Upper lobe of left lung (tissue), 4 donors: ENCODE measurements around the gene PADI6.

Source experiments
- POLR2A ChIP-seq, 4 donors: fragments of 450-650 bp; IDR thresholded peaks; one replicate each; pipeline ENCODE4 v1.5.1; 2016 to 2017; ENCODE audit warnings: antibody characterized with exemption in 4 of 4, mild to moderate bottlenecking in 2 of 4
- POLR2AphosphoS5 ChIP-seq, 2 donors: sonication (generic); formaldehyde crosslinking; IDR thresholded peaks; one replicate each; pipeline ENCODE4 v1.5.1; 2017; ENCODE audit warnings: antibody characterized with exemption in 2 of 2
- TF ChIP-seq, protein P1 (sequence below), 6 experiments: fragments of 450-650 bp in 4 of 6; fragments of 200-600 bp in 2 of 6; sonication (generic) in 2 of 6; IDR thresholded peaks; one replicate each; pipeline ENCODE4 v1.5.1; 2016 to 2019; ENCODE audit warnings: antibody characterized with exemption in 6 of 6

DNA sequence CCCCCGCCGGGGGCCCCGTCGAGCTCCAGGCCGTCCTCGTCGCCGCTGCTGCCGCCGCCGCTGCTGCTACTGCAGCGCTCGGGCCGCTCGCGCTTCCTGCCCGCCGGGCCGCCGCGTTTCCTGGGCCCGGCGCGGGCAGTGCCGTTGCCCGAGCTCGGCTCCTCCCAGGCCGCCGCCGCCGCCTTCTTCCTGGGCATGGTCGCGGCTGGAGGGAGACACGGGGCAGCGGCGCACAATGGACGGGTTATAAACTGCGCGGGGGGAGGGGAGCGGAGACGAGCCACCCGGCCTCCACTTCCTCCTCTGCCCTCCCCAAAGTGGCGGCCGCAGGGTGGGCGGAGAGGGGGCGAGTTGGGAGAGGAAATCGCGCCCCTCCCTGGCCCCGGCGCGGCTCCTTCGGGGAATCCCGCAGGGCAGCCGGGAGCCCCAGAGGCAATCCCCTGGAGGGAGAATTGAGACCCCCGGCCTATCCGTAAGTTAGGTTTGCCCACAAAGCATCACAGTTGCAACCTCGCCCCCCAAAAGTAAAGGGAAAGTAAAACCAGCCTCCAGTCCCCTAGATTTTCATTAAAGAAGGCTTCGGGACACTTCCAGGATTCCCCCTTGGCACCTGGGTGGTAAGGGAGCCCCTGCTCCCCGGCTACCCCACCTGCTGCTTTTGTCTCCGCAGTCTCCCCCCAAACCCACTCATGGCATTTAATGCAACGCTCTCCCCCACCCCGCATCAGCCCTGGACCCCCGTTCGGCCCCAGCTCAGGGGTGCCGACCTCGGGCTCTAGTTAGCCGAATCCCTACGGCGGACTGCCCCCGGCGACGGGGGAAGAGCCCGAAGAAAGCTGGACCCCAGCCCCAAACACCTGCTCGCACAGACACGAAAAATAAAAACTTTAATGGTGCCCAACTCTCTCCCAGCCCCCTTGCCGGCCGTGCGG is 66.6 kb downstream of the PADI6 start:
- TF ChIP-seq, protein P1, sequence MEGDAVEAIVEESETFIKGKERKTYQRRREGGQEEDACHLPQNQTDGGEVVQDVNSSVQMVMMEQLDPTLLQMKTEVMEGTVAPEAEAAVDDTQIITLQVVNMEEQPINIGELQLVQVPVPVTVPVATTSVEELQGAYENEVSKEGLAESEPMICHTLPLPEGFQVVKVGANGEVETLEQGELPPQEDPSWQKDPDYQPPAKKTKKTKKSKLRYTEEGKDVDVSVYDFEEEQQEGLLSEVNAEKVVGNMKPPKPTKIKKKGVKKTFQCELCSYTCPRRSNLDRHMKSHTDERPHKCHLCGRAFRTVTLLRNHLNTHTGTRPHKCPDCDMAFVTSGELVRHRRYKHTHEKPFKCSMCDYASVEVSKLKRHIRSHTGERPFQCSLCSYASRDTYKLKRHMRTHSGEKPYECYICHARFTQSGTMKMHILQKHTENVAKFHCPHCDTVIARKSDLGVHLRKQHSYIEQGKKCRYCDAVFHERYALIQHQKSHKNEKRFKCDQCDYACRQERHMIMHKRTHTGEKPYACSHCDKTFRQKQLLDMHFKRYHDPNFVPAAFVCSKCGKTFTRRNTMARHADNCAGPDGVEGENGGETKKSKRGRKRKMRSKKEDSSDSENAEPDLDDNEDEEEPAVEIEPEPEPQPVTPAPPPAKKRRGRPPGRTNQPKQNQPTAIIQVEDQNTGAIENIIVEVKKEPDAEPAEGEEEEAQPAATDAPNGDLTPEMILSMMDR (IDR thresholded peaks at IDR 0.05), result peak in 1 of 6 experiments; percentile 3
- TF ChIP-seq POLR2AphosphoS5 (IDR thresholded peaks at IDR 0.05) (peak in 1 of 2 donors; percentile 39), POLR2A (IDR thresholded peaks at IDR 0.05) (peak in 2 of 4 donors; percentile 15 to 30)
